Small intestine (tissue), 7 donors: ENCODE results near the gene ANGPTL4. TPM values are rescaled to one million over a fixed set of nuclear protein-coding genes. Genes with fewer than 3 reads are reported as not detected.

Source experiments
- DNase-seq, 2 donors: peaks; one replicate each; pipeline versions ENCODE4 v3.0.0 to v3.0.0-alpha.2; 2013
- FAIRE-seq: peaks from 2 replicates; lab custom pipeline; 2012; peaks lifted over from hg19 to GRCh38; lab: Jason Lieb, UNC
- H3K27ac ChIP-seq, 3 donors: one replicate each; pipeline ENCODE4 v1.5.1; 2013; ENCODE audit warnings: low read length in 2 of 3, mild to moderate bottlenecking in 2 of 3, control low read depth in 1 of 3, inconsistent platforms in 1 of 3, low read depth in 1 of 3, moderate library complexity in 1 of 3
- H3K27me3 ChIP-seq, 3 donors: one replicate each; pipeline ENCODE4 v1.6.1; 2013; ENCODE audit warnings: low read length in 3 of 3, inconsistent platforms in 1 of 3; ENCODE audit not compliant: control insufficient read depth in 3 of 3, insufficient read depth in 3 of 3
- H3K36me3 ChIP-seq, 3 donors: one replicate each; pipeline ENCODE4 v1.6.1; 2013; ENCODE audit warnings: low read length in 3 of 3, inconsistent platforms in 1 of 3, low read depth in 1 of 3, mild to moderate bottlenecking in 1 of 3, moderate library complexity in 1 of 3; ENCODE audit not compliant: control insufficient read depth in 3 of 3, insufficient read depth in 2 of 3
- H3K4me1 ChIP-seq, 3 donors: one replicate each; pipeline ENCODE4 v1.6.1; 2013; ENCODE audit warnings: low read length in 2 of 3, inconsistent platforms in 1 of 3, low read depth in 1 of 3, mild to moderate bottlenecking in 1 of 3, moderate library complexity in 1 of 3; ENCODE audit not compliant: control insufficient read depth in 3 of 3, insufficient read depth in 2 of 3
- H3K4me3 ChIP-seq, 3 donors: one replicate each; pipeline ENCODE4 v1.5.1; 2013; ENCODE audit warnings: low read length in 3 of 3, control low read depth in 1 of 3, inconsistent platforms in 1 of 3, low read depth in 1 of 3, mild to moderate bottlenecking in 1 of 3, moderate library complexity in 1 of 3
- H3K9me3 ChIP-seq, 2 donors: one replicate each; pipeline ENCODE4 v1.6.1; 2013; ENCODE audit warnings: low read depth in 1 of 2, low read length in 1 of 2; ENCODE audit not compliant: control insufficient read depth in 2 of 2, insufficient read depth in 1 of 2
- WGBS, 3 donors: extraction: QIAGEN DNeasy Blood & Tissue Kit; methylation state at CpG; one replicate each; pipeline ENCODE4 v1.1.7; 2013; 5-methylcytosine and 5-hydroxymethylcytosine counted together
- polyA plus RNA-seq, 4 donors: library from polyadenylated mRNA; stranded (reverse) in 3 of 4; unstranded in 1 of 4; fragments of 200-250 nt in 3 of 4; fragments of 120-200 nt in 1 of 4; gene quantifications; one replicate each; pipeline versions ENCODE4 v1.2.1 to v1.2.3, GENCODE V29; 2013
- donor health status: healthy with polysubstance abuse.
- donor health status: control.
- donor health status: control.
- donor health status: Bipolar disorder and iron deficiency.
- donor health status: healthy.

ANGPTL4 gene
- polyA plus RNA-seq, 4 donors = 1.0 to 24.8 (median 8.7) TPM

- WGBS, 3 donors = 21 to 44% (median 34%) methylated on average over 11 of the region's 11 CpGs
- no peak overlapping the region for H3K4me3 ChIP-seq
- no peaks in the 10 kb centered on the region for H3K9me3 ChIP-seq
- H3K27me3 ChIP-seq = no peaks in the 10 kb centered on the region
- DNase-seq (peak in 1 of 2 donors; percentile 34), FAIRE-seq (no peak)
- peaks cover 0 to 39% (median 0%) of the 10 kb centered on the region in 3 donors for H3K36me3 ChIP-seq
- H3K27ac ChIP-seq = peak overlapping the region in 1 of 3 donors; percentile 64
- peaks cover 2 to 10% (median 6%) of the 10 kb centered on the region in 3 donors for H3K4me1 ChIP-seq
Measured at GRCh38 chr19:8392017-8392591, 28.1 kb downstream of the ANGPTL4 start.

- Histone ChIP-seq H3K4me3 (no peak overlapping the region), H3K9me3 (no peaks in the 10 kb centered on the region), H3K4me1 (peaks cover 2 to 12% (median 6%) of the 10 kb centered on the region in 3 donors), H3K27me3 (no peaks in the 10 kb centered on the region), H3K36me3 (peaks cover 0 to 46% (median 0%) of the 10 kb centered on the region in 3 donors), H3K27ac (peak overlapping the region in 1 of 3 donors; percentile 26)
- FAIRE-seq = no peak
- 78 to 87% (median 80%) methylated on average over 8 of the region's 8 CpGs for WGBS, 3 donors
- DNase-seq = no peak
Measured at GRCh38 chr19:8393192-8393870, 29.4 kb downstream of the ANGPTL4 start.

- Histone ChIP-seq H3K9me3 (no peaks in the 10 kb centered on the region), H3K27ac (peak overlapping the region in 1 of 3 donors; percentile 68), H3K4me1 (peaks cover 2 to 12% (median 6%) of the 10 kb centered on the region in 3 donors), H3K36me3 (peaks cover 0 to 49% (median 0%) of the 10 kb centered on the region in 3 donors), H3K27me3 (no peaks in the 10 kb centered on the region), H3K4me3 (no peak overlapping the region)
- FAIRE-seq (no peak), DNase-seq (no peak)
- WGBS, 3 donors = 89 to 94% (median 92%) methylated on average over 8 of the region's 8 CpGs
Measured at GRCh38 chr19:8393871-8394250, 29.9 kb downstream of the ANGPTL4 start.

- 88 to 92% (median 91%) methylated on average over 13 to 14 of the region's 14 CpGs for WGBS, 3 donors
- H3K9me3 ChIP-seq = no peaks in the 10 kb centered on the region
- H3K27me3 ChIP-seq = no peaks in the 10 kb centered on the region
- peaks cover 2 to 67% (median 3%) of the 10 kb centered on the region in 3 donors for H3K36me3 ChIP-seq
- DNase-seq (no peak), FAIRE-seq (no peak)
- H3K4me1 ChIP-seq = peaks cover 2 to 12% (median 6%) of the 10 kb centered on the region in 3 donors
- peak overlapping the region in 1 of 3 donors; percentile 24 for H3K27ac ChIP-seq
- H3K4me3 ChIP-seq = no peak overlapping the region
Measured at GRCh38 chr19:8395621-8396082, 31.7 kb downstream of the ANGPTL4 start.

GRCh38 chr19:8396185-8396562 lies 32.2 kb downstream of the ANGPTL4 start:
- Histone ChIP-seq H3K4me1 (peaks cover 0 to 10% (median 4%) of the 10 kb centered on the region in 3 donors), H3K27ac (no peak overlapping the region), H3K27me3 (no peaks in the 10 kb centered on the region), H3K36me3 (peaks cover 2 to 69% (median 3%) of the 10 kb centered on the region in 3 donors), H3K4me3 (no peak overlapping the region), H3K9me3 (no peaks in the 10 kb centered on the region)
- DNase-seq (no peak), FAIRE-seq (no peak)
- 89 to 92% (median 91%) methylated on average over 7 of the region's 7 CpGs for WGBS, 3 donors

- 55 to 60% (median 57%) methylated on average over 19 to 22 of the region's 22 CpGs for WGBS, 3 donors
- FAIRE-seq (no peak), DNase-seq (peak; percentile 48 to 52)
- Histone ChIP-seq H3K4me3 (no peak overlapping the region), H3K9me3 (no peaks in the 10 kb centered on the region), H3K27me3 (no peaks in the 10 kb centered on the region), H3K27ac (no peak overlapping the region), H3K36me3 (peaks cover 2 to 70% (median 3%) of the 10 kb centered on the region in 3 donors), H3K4me1 (peaks cover 0 to 6% (median 2%) of the 10 kb centered on the region in 3 donors)
Measured at GRCh38 chr19:8396563-8397203, 32.7 kb downstream of the ANGPTL4 start.

GRCh38 chr19:8397271-8397670 lies 33.3 kb downstream of the ANGPTL4 start:
- H3K4me1 ChIP-seq = peaks cover 0 to 3% (median 0%) of the 10 kb centered on the region in 3 donors
- 56 to 64% (median 60%) methylated on average over 7 of the region's 7 CpGs for WGBS, 3 donors
- H3K9me3 ChIP-seq = no peaks in the 10 kb centered on the region
- FAIRE-seq (no peak), DNase-seq (no peak)
- H3K27ac ChIP-seq = no peak overlapping the region
- H3K36me3 ChIP-seq = peaks cover 2 to 76% (median 3%) of the 10 kb centered on the region in 3 donors
- H3K27me3 ChIP-seq = no peaks in the 10 kb centered on the region
- H3K4me3 ChIP-seq = no peak overlapping the region

GRCh38 chr19:8397746-8398310 lies 33.9 kb downstream of the ANGPTL4 start:
- WGBS, 3 donors = 83 to 85% (median 84%) methylated on average over 10 of the region's 10 CpGs
- Histone ChIP-seq H3K27ac (no peak overlapping the region), H3K27me3 (no peaks in the 10 kb centered on the region), H3K4me1 (peaks cover 0 to 3% (median 0%) of the 10 kb centered on the region in 3 donors), H3K36me3 (peaks cover 2 to 80% (median 3%) of the 10 kb centered on the region in 3 donors), H3K9me3 (no peaks in the 10 kb centered on the region), H3K4me3 (no peak overlapping the region)
- DNase-seq (no peak), FAIRE-seq (no peak)
